HG03442 (cell line): Measurements from ENCODE around the gene ZFP57.

Source experiments
- ATAC-seq: cut with Tn5 transposase; IDR thresholded peaks from one replicate; pipeline ENCODE4 v1.9.1; 2021; ENCODE audit warnings: mild to moderate bottlenecking, moderate library complexity; ENCODE audit not compliant: unreplicated experiment

ZFP57 gene

DNA sequence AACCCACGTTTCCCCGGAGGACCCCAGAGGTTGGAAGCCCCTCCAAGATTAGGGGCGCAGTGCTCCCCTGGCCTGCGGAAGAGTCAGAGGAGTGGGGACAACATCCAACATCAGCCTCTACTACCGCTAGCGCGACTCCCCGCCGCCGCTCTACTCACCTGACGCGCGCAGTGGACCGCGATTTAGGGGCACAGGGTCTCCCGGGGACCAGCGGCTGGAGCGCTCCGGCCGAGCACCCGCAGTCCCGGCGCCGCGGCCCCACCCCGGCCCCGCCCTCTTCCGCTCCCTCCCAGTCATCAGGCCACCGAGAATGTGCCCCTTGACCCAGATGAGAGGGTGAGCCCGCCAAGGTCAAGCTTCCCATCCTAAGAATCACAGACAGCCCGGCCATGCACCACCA is at the start of gene ZFP57:
ZFP57 (minus strand) TSS at position 249 of the 400 bp plus-strand sequence. CDS start 4,149 bp downstream, outside the sequence.
- no peak for ATAC-seq

DNA sequence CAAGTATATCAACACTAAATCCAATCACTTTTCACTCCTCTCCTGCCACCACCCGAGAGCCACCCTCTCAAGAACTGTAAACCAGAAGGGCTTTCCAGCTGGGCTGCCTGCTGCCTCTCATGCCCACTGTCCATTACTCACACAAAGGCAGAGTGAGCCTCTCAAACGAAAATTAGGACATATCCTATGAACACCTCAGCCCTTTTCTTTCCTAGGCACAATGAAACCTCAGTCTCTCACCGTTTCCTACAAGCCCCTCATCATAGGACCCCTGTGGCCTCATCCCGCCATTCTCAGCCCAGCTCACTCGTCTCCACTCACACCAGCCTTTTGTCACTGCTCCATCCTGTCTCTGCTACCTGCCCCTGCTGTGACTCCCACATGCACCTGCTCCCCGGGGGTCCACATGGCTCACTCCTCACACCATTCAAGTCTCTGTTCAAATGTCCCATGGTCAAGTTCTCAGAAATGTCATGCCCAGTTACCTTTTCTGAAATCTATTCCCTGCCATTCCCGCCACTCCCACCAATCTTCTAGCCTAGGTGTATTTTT is 49.7 kb upstream of the ZFP57 start:
- no peak for ATAC-seq

DNA sequence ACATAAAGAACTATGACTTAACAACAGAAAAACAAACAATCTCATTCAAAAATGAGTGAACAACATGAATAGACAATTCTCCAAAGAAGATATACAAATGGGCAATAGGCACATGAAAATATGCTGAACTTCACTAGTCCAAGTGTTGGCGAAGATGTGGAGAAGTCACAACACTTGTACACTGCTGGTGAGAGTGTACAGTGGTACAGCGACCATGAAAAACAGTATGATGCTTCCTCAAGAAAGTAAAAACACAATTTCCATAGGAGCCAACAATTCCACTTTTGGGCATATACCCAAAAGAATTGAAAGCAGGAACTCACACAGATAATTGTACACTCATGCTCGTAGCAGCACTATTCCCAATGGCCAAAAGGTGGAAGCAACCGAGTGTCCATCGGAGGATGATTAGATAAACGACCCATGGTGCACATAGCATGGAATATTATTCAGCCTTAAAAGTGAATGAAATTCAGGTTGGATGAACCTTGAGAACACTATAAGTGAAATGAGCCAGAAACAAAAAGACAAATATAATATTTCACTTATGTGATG is 48.9 kb upstream of the ZFP57 start:
- ATAC-seq = no peak

DNA sequence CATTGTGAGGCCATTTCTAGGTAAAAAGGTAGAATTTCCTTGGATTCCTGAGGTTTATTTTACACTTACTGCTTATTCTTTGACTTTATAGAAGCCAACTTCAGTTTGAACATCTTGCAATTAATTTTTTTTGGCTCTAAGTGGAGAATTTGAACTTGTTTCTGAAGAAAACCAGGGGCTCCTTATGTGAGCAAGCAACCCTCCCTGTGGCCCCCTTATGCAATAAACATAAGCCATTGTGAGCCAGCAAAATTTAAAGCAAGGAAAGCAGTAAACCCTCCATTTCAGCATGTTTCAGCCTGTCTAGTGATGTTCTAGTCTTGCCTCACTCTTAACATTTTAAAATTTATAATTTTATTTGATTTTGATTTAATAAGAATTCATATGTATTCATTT is 47.9 kb upstream of the ZFP57 start:
- no peak for ATAC-seq

DNA sequence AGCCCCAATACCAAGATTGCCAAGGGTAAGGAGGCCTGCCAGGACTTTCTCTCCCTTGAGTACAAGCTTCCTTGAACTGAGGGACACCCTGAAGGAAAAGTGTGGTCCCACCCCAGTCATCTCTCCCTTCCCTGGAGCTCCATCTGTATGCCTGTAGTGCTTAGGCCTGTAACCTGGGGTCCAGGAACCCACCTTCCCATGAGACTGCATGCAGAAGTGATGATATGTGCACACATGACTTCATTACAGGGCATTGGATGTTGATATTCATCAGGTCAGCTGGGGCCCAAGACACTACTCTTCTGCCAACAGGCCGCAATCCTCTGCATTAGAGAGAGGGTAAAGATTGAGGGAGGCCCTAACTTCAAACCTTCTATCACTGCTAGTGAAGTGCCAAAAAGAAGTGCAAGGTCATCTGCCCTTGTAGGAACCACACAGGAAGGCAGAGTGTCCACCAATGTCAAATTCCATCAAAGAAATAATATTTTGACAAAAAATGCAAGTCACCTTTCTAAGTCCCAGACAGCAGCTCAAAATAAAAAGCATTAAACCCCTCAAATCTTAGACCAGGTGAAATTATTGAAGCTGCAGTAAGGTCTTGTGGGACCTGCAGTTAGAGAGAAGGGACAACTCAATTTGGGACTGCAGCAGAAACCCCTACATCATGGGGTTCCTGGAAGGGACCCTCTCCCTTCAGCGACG is 47.4 kb upstream of the ZFP57 start:
- no peak for ATAC-seq

DNA sequence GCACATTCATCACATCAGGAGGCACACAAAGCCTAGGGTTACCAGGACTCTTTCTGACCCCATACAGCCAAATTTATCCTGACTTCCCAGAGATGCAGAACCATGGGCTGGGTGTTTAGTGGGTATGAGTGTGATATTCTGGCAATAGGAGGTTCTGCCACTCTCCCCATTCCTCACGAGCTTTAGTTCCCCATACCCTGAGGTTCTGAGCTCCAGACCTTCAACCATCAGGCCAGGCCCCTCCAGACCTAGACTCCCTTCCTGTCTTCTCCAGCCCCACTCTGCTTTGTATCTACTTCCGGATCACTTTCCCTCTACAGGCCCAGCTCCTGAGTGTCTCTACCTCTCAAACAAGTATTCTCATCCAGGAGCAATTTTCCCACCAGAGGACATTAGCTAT is 46.7 kb upstream of the ZFP57 start:
- no peak for ATAC-seq

- no peak for ATAC-seq
Observed at GRCh38 chr6:29726571-29727194, 45.7 kb upstream of the ZFP57 start.

- ATAC-seq = no peak
Observed at GRCh38 chr6:29726001-29726400, 45.0 kb upstream of the ZFP57 start.

GRCh38 chr6:29724937-29725869 is 44.3 kb upstream of the ZFP57 start:
- ATAC-seq = no peak

- peak; percentile 35 for ATAC-seq
Observed at GRCh38 chr6:29723666-29724588, 43.0 kb upstream of the ZFP57 start.

DNA sequence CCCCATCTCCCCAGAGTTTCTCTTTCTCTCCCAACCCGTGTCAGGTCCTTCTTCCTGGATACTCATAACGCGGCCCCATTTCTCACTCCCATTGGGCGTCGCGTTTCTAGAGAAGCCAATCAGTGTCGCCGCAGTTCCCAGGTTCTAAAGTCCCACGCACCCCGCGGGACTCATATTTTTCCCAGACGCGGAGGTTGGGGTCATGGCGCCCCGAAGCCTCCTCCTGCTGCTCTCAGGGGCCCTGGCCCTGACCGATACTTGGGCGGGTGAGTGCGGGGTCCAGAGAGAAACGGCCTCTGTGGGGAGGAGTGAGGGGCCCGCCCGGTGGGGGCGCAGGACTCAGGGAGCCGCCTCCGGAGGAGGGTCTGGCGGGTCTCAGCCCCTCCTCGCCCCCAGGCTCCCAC is 42.3 kb upstream of the ZFP57 start, which contains the start of gene HLA-F:
HLA-F (plus strand) TSS at position 173 of the 404 bp plus-strand sequence; CDS start at position 203, 30 bp downstream.
- ATAC-seq = peak; percentile 85

GRCh38 chr6:29720863-29721262 is 39.9 kb upstream of the ZFP57 start:
- no peak for ATAC-seq

DNA sequence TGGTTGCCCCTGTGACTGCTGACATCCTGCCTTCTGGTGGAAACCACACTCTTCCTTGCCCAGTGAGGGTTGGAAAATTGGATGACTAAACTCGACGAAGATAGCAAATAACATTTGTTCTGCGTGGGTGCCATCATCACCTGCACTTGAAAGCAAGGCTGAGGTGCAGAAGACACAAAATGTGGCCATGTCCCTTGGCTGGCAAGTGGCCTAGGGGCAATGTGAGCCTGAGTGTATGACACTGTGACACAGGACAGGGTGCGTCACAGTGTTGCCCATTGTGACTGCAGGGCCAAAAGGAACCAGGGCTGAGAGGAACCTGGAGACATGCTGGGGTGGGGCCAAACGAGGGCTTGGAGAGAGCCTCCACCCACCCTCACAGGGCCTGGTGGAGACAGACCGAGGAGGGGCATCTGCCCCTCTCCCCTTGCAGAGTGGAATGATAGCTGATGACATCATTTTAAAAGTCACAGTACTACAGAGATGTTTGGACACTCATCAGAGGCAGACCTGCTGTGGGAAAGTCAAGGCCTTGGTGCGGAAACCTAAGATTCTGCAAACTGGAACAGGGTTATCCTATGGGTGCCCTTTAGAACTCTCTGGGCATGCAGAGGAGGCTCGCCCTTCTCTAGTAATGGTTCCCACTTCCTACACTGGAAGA is 29.5 kb upstream of the ZFP57 start:
- ATAC-seq = no peak

GRCh38 chr6:29709188-29709587 is 28.2 kb upstream of the ZFP57 start:
- ATAC-seq = no peak

DNA sequence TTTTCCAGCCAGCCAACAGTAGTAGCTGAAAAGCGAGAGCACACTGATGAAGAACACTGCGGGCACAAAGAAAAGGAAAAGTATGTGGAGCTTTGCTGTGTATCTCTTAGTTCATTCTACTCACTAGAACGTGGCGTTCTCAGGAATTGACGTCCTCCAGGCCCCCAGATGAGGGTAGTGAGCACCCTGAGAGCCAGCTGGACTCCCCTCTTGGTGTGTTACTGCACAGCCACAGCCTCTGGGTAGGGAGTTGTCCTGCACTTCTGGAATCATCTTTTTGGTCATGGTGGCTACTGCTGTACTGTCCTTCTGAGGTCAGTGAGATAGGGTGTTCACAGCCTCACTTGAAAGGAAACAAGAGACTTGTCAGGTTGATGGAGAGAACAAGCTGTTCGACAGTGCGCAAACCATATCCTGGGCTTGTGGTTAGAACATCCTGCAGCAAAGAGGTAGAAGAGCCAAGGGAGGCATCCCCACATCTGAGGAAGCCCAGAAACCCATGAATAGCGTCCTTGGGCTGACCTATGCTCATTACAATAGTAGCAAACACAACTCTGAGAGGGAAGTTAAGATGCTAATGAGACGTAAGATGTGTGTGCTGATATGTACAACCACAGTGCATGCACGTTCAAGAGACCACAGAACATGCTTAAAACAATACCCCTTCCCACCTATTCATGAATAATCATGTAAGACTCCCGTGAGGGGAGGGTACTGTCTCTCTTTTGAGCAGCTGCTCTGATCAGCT is 27.7 kb upstream of the ZFP57 start:
- no peak for ATAC-seq

- ATAC-seq = no peak
Observed at GRCh38 chr6:29705389-29706231, 24.7 kb upstream of the ZFP57 start.

GRCh38 chr6:29702519-29703103 is 21.7 kb upstream of the ZFP57 start:
- no peak for ATAC-seq
